ES-I3 (cell line): ENCODE results near the gene MTCH1.

Experiments
- H3K36me3 ChIP-seq: 2 replicates; pipeline ENCODE4 v1.6.1; 2013; ENCODE audit warnings: mild to moderate bottlenecking, low read length, control low read depth, moderate library complexity; ENCODE audit not compliant: insufficient read depth
- H3K4me1 ChIP-seq: 2 replicates; pipeline ENCODE4 v1.6.1; 2013; ENCODE audit warnings: mild to moderate bottlenecking, control low read depth, low read length; ENCODE audit not compliant: insufficient read depth
- H3K9ac ChIP-seq: 2 replicates; pipeline ENCODE4 v1.6.1; 2013; ENCODE audit warnings: low read depth, mild to moderate bottlenecking, low read length, moderate library complexity
- H3K9me3 ChIP-seq: 2 replicates; pipeline ENCODE4 v1.6.1; 2013; ENCODE audit warnings: mild to moderate bottlenecking, low read length, moderate library complexity; ENCODE audit not compliant: control insufficient read depth, insufficient read depth

The MTCH1 gene

DNA sequence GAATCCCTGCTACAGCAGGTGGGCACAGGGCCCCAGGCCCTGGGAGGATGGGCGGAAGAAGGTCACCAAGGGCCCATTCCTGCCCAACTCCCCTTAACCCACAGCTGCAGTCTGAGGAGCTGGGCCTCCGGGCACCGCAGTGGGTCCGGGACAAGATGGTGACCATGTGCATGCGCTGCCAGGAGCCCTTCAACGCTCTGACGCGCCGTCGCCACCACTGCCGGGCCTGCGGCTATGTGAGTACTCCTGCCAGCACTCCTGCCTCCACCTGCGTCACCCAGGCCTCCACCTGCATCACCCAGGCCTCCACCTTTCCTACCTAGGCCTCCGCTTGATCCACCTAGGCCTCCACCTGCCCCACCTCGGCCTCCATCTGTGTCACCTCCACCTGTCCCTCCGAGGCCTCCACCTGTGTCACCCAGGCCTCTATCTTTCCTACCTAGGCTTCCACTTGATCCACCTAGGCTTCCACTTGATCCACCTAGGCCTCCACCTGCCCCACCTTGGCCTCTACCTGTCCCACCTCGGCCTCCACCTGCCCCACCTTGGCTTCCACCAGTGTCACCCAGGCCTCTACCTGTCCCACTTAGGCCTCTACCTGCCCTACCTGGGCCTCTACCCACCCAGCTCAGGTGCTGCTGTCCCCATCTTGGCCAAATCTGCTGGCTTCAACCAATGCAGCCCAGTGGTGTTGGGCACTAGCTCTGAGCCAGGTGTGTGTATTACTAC, 36.3 kb upstream of the MTCH1 start:
- Histone ChIP-seq H3K9me3 (no peaks in the 10 kb centered on the region), H3K9ac (no peak overlapping the region), H3K4me1 (peaks cover 14% of the 10 kb centered on the region; the same call in 1 of the 2 replicates), H3K36me3 (no peaks in the 10 kb centered on the region)

DNA sequence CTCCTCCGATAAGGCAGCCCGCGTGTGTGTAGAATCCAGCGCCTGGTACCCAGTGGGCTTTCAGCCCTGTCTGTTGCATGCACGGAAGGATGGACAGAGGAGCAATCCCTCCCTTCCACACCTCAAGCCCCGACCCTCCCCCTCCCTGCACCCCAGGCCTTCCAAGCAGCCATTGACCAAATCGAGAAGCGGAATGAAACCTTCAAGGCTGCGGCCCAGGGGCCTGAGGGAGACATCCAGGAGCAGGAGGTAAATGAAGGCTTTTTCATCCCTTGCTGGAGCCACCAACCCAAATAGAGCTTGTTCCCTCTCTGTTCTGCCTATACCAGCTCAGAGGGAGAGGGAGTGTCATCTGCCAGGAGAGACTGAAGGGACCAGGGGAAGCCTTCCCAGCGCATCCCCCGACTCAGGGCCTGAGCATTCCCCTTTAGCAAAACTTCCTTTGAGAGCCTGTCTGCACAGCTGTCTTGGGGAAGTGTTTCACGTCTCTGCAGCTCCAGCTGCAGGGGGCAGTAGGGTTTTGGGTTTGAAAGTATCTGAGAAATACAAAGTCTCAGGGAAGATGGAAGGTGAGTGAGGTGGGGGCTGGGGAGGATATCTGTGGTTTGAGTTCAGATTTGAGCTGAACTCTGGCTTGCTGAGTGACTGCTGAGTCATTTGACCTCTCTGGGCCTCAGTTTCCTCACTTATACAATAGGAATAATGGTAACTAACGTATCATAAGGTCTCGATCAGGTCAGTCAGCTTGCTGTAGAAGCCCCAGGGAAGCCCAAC, 35.5 kb upstream of the MTCH1 start:
- peaks cover 14% of the 10 kb centered on the region; the same call in 1 of the 2 replicates for H3K4me1 ChIP-seq
- no peaks in the 10 kb centered on the region for H3K36me3 ChIP-seq
- no peak overlapping the region for H3K9ac ChIP-seq
- H3K9me3 ChIP-seq: no peaks in the 10 kb centered on the region

DNA sequence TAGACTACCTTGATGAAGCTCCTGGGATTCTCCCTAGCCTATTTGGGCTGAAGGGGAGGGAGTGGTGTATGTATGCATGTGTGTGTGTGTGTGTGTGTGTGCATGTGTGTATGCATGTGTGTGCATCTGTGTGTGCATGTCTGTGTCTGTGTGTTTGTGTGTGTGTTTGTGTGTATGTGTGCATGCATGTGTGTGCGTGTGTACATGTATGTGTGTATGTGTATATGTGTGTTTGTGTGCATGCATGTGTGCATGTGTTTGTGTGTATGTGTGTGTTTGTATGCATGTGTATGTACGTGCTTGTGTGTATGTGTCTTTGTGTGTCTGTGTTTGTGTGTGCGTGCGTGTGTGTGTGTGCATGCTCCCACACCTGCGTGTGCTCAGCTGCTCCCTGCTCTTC, 34.8 kb upstream of the MTCH1 start:
- no peak overlapping the region for H3K9ac ChIP-seq
- no peaks in the 10 kb centered on the region for H3K36me3 ChIP-seq
- H3K9me3 ChIP-seq: no peaks in the 10 kb centered on the region
- H3K4me1 ChIP-seq: peaks cover 14% of the 10 kb centered on the region; the same call in 1 of the 2 replicates

DNA sequence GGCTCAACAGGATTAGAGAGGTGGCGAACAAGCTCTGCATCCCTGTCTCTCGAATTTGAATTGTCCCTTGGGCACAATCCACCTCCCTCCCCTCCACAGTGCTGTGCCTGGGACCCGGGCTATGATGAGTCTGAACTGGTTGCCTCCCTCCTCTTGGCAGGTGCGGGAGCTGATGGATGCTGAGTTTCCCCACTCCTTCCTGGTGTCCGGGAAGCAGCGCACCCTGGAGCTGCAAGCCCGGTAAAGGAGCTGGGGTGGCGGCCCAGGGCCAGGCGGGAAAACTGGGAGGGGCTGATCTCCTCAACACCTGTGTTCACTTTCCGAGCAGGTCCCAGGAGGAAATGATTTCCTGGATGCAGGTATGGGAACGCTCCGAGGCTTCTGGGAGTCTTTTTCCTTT, 34.4 kb upstream of the MTCH1 start:
- H3K36me3 ChIP-seq: no peaks in the 10 kb centered on the region
- H3K4me1 ChIP-seq: peaks cover 14% of the 10 kb centered on the region; the same call in 1 of the 2 replicates
- no peak overlapping the region for H3K9ac ChIP-seq
- H3K9me3 ChIP-seq: no peaks in the 10 kb centered on the region

DNA sequence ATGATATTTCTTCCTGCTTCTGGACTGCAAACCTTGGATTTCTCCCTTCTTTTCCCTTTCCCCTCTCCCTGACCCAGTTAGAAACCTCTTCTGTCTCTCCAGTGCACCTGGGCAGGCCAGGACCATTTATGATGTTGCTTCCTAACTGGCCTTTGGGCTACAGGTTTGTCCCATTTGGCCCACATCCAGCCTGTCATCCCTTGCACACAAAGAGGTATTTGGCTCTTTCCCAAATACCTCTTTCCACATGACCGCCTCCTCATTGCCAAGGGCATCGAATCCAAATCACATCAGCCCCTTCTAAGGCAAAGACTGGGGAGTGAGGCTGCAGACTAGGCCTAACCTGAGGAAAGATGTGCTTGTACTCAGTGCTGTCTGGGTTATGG, 33.1 kb upstream of the MTCH1 start:
- no peaks in the 10 kb centered on the region for H3K9me3 ChIP-seq
- H3K9ac ChIP-seq: no peak overlapping the region
- H3K36me3 ChIP-seq: no peaks in the 10 kb centered on the region
- 0 out of 2 replicates have a peak, but pooled peaks cover 4% of the 10 kb centered on the region for H3K4me1 ChIP-seq

DNA sequence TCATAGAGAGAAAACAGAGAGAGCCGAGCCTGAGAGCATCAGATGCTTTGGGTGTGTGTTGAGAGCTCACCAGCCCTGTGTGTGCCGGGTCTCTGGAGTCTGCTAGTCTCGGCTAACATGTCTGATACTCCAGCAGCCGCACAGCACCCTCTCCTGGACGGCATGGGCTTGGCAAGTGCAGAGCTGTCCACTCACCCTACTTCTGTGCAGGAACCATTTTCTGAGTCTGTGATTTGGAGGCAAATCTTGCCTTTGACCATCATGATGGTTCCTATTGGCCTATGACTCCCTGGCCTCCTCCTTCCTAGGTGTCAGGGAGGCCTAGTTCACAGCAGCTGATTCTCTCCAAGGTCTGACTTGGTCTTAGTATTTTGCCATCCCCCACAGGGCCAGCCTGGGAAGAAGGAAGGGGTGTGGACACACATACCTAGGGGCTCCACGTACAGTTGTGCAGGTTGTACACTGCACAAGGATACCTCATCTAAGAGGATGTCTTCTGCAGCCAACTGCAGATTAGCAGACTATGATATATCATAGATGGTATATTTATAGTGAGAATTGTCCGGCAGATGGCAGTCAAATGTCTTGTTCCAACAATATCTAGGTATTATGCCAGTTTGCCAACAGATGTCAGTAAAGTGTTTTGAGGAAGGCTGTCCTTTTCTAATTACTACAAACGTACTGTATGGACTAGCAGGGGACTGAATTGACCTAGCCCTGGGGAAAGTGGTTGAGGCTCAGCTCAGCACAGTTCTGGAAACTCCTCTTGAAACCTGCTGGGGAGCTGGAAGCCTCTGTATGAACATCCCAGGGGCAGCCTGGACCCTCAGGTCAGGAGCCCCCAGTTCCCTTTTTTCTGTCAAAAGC, 32.4 kb upstream of the MTCH1 start:
- H3K4me1 ChIP-seq: 0 out of 2 replicates have a peak, but pooled peaks cover 4% of the 10 kb centered on the region
- H3K36me3 ChIP-seq: no peaks in the 10 kb centered on the region
- H3K9me3 ChIP-seq: no peaks in the 10 kb centered on the region
- H3K9ac ChIP-seq: no peak overlapping the region

DNA sequence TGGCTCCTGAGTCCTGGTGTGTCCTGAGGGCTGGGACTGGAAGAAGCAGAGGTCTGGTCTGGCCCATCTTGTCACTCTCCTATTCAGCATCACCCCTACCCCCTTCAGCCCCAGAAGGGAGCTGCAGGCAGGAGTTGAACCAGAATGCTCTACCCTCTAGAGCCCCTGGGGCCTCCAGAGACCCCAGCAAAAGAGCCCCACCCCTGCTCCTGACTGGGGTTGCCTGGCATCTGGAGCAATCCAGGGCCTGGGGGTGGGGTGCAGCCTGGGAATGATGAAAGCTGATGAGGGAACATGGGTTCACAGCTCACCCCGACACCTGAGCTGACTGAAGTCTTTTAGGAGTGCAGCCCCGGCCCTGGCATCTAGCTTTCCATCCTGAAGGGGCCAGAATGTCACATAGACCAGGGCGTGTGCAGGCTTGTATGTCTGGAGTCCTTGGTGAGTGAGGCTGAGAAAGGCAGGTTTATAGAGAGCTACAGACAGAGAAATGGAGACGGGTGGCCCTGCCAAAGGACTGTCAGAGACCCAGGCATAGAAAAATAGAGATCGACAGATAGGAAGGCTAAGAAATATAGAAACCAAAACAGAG, 31.7 kb upstream of the MTCH1 start:
- 0 out of 2 replicates have a peak, but pooled peaks cover 4% of the 10 kb centered on the region for H3K4me1 ChIP-seq
- H3K36me3 ChIP-seq: no peaks in the 10 kb centered on the region
- H3K9me3 ChIP-seq: no peaks in the 10 kb centered on the region
- no peak overlapping the region for H3K9ac ChIP-seq

DNA sequence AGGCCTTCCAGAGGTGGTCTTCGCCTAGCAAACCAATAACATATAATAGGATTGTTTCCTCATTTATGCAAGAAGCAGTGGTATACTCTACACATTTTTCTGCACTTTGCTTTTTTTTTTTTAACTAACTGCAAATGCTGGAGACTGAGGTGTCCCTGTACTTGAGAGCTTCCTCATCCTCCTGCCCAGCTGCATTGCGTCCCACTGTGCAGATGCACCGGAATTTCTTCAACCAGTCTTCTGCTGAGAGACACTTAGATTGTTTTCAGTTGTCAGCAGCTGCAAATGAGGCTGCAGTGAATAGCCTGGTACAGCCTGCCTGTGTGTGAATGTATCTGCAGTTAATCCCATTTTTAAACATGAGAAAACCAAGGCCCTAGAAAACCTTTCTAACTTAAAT, 31.0 kb upstream of the MTCH1 start:
- no peaks in the 10 kb centered on the region for H3K36me3 ChIP-seq
- no peak overlapping the region for H3K9ac ChIP-seq
- no peaks in the 10 kb centered on the region for H3K9me3 ChIP-seq
- 0 out of 2 replicates have a peak, but pooled peaks cover 3% of the 10 kb centered on the region for H3K4me1 ChIP-seq

DNA sequence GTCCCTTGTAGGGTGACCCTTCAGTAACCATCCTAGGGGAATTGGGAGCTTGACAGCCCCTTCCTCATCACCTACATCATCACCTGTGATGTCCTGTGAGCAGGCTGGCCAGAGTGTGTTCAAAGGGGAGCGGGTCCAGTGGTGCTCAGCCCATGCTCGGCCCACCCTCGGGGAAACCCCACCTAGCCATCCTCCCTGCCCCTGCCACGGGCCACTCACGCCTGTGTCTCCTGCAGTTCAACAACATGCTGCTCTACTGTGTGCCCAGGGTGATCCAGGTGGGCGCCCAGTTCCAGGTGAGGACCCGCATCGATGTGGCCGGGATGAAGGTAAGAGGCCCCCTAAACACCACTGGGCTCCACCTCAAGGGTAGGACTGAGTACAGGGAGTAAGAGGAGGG, 29.5 kb upstream of the MTCH1 start:
- Histone ChIP-seq H3K9ac (no peak overlapping the region), H3K4me1 (no peaks in the 10 kb centered on the region), H3K36me3 (no peaks in the 10 kb centered on the region), H3K9me3 (no peaks in the 10 kb centered on the region)

DNA sequence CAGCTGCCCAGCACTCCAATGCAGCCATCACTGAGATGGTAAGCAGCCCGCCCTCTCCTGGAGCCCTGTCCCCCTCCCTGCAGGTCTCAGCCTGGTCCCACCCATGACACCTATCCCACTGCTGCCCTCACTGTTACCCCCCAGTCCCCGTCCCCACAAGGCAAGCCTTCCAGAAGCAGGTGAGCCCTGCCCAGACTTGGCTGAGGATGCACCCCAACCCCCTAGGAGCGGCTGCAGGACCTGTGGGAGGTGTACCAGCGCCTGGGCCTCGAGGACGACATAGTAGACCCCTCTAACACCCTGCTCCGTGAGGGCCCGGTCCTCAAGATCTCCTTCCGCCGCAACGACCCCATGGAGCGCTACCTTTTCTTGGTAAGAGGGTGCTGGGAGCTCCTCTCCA, 28.7 kb upstream of the MTCH1 start:
- H3K9me3 ChIP-seq: no peaks in the 10 kb centered on the region
- no peaks in the 10 kb centered on the region for H3K36me3 ChIP-seq
- no peak overlapping the region for H3K9ac ChIP-seq
- no peaks in the 10 kb centered on the region for H3K4me1 ChIP-seq

DNA sequence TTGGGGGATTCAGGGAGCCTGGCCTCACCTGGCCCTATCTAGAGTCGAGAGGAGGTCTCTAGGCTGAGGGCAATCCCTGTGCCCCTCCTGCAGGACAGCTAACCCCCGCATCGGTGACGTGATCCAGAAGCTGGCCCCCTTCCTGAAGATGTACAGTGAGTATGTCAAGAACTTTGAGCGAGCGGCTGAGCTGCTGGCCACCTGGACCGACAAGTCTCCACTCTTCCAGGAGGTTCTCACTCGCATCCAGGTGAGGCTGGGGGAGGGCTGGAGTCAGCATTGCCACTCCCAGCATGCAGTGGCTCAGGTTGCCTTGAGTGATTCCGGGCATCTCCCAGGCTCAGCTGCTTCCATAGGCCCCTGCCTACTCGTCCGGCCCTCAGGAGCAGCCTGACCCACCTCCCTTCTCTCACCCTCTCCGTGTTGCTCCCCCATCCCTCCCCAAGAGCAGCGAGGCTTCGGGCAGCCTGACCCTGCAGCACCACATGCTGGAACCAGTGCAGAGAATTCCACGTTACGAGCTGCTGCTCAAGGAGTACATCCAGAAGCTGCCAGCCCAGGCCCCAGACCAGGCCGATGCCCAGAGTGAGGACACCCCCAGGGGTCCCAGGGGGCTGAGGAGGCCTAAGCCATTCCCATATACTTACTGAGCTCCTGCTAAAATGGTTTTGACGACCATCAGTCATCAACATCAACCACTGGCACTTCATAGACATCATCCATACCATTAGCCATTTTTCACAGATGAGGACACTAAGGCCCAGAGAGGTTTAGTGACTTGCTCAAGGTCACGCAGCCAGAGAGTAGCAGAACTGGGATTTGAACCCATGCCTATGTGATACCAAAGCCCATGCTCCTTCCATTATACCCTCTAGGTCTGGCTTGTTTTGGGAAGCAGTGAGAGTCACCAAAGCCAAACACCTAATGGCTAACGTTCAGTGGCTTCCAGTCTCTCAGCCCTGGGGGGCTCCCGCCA, 27.8 kb upstream of the MTCH1 start:
- Histone ChIP-seq H3K9me3 (no peaks in the 10 kb centered on the region), H3K36me3 (no peaks in the 10 kb centered on the region), H3K4me1 (no peaks in the 10 kb centered on the region), H3K9ac (no peak overlapping the region)

DNA sequence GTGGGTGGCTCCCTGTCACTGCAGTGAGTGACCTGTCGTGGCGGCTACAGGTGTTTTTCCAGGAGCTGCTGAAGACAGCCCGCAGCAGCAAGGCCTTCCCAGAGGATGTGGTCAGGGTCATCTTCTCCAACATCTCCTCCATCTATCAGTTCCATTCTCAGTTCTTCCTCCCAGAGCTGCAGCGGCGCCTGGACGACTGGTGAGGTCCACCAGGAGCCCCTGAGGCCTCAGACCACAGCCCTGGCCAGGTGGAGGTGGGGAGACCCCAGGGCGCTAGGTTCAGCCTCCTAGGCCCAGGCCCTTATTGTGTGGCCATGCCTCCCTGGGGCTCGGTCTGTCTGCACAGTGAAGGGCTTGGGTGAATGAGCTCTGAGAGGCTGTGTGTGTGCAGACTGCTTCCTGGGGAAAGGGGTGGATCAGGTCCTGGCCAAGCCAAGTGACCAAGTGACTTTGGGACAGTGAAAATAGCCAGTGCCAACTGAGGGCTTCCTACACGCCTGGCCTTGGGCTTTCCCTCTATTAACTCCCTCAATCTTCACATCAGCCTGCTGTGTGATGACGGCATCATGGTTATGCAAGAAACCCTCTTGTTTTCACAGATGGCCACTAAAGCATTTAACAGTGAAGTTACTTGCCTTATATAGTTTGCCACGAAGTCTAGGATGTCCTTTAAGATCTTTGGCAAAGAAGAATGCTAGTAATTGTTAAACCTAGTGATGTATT, 25.8 kb upstream of the MTCH1 start:
- H3K4me1 ChIP-seq: no peaks in the 10 kb centered on the region
- H3K9ac ChIP-seq: no peak overlapping the region
- no peaks in the 10 kb centered on the region for H3K36me3 ChIP-seq
- no peaks in the 10 kb centered on the region for H3K9me3 ChIP-seq

DNA sequence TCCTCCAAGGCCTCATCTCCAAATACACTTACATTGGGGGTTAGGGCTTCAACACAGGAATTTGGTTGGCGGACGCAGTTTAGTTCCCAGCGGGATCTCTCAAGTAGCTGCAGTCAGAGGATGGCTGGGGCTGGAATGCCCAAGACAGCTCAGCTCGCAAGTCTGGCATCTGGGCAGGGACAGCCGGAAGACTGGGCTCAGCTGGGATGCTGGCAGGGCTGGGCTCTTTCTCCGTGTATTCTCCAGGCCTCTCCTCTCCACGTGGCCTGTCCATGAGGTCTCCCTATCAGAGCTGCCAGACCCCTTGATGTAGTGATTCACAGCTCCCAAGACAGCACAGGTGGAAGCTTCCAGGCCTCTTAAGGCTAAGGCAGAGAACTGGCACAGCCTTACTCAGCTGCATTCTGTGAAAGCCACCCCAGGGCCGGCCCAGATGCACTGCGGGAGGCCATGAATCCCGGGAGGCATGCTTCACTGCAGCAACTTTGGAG, 24.5 kb upstream of the MTCH1 start:
- Histone ChIP-seq H3K9ac (no peak overlapping the region), H3K4me1 (no peaks in the 10 kb centered on the region), H3K9me3 (no peaks in the 10 kb centered on the region), H3K36me3 (no peaks in the 10 kb centered on the region)
